ENCODE measurements around the gene ARL9.

ARL9 gene

DNA sequence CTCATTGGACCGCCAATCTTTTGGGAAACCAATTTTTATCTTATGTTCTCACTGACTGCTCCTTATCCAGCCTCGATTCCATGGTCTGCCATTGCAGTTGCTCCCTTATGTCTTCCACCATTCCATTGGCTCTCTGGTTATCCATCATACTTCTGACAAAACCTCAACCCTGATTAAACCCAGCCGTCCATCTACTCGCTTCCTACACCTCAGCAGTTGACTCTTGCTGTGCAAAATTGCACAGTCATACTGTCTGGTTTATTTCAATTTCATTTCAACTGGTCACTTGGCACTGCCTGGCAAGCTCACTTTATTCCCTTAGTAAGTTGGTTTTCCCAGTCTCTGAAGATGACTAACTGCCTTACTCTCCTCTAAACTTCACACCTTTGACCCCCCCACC is 26.2 kb downstream of the ARL9 start:
- no peak for DNase-seq

DNA sequence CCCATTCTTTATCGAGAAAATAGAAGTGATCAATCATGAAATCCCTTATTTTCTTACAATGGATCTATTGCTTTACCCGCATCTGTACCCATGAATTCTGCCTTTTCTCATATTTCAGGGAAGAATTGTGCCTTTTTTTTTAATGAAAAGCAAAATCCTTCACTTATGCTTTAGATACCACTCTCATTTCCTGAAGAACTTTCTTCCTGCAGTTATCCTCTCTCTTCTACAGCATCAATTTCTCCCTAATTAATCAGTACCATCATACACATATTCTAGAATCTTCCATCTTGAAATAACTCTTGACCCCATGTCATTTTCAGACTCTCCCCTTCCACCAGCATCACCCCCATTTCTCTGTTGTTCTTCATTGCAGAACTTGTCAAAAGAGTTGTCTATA is 26.6 kb downstream of the ARL9 start:
- DNase-seq, result no peak

DNA sequence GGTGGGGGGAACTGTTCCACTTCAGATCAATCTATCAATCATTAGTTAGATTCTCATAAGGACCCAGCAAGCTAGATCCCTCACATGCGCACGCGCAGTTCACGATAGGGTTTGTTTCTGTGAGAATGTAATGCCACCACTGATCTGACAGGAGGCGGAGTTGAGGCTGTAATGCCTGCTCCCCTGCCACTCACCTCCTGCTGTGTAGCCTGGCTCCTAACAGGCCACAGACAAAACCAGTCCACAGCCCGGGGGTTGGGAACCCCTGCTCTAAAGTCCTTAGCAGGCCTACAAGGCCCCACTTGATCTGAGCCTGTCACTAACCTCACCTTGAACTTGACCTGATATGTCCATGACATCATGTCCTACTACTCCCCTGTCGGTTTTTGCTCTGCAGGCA is 30.3 kb downstream of the ARL9 start:
- DNase-seq, result no peak

DNA sequence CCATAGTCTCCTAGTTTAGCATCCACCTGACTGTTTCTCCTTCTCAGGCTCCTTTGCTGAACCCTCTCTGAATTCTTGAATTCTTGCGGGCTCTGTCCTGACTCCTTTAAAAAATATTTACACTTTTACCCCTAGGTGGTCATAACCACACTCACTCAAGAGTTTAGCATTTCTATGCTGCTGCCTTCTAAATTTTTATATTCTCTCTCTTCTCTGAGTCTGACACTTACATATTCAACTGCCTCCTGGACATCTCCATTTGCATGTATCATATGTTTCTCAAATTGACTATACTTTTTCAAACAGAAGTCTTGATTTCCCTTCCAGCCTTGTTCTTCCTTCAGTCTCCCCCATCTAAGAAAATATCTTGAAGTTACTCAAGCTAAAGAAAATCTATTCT is 31.6 kb downstream of the ARL9 start:
- no peak for DNase-seq

DNA sequence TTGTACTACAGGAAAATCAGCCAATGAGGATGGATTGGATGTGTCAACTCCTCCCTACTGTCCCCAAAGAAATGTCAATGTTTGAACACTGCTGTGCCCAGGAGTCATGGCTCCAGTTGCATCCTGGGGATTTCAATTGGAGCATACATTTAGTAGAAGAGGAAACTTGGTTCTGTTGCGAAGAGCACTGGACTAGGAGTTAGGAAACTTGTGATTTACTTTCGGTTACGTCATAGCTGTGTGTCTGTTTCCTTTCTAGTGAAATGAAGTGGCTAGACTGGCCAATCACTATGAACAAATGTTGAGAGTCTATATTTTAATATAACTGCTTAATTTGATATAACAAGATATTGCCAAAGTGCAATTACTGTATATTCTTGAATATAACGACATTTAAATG is 35.2 kb downstream of the ARL9 start:
- peak; percentile 49 to 72 for DNase-seq

DNA sequence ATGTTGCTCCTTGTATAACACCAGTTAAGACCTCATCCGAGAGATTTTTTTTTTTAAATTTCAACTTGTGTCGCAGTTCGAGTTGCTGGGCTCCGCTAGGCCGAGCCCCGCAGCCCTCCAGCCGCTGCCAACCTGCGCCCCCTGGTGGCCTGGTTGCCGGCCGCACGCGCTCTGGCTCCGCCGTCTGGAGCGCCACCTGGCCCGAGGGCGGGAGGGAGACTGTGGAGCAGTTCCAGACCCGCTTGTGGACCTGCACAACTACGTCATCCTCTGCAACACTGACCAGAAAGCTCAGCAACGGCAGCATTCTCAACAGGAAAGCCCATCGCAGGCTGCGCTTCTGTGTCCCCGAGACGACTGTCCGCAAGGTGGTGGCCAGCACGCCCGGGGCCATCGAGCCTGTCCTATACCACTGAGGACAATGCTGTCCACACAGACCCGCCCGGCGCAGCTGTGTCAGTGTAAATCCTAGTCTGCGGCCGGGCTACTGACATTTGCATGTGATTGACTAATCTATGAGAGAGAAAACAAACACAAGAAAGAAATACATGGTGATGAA is 39.1 kb downstream of the ARL9 start:
- peak; percentile 52 to 90 for DNase-seq

DNA sequence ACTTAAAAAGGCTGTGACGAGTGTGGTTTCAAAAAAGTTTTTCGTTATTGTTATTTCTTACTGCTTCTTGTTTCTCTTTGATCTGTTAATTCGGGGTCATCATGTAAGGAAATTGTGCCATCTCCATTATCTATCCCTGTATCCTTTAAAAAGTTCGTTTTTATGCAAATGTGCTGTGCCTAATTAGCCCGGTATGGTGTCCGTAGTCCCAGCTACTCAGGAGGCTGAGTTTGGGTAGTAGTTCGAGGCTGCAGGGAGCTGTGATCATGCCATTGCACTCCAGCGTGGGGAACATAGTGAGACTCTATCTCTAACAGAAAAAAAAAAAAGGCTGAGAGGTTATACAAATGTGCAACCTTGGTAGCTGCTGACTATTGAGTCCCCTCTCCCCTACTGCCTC is 45.1 kb downstream of the ARL9 start:
- no peak for DNase-seq

DNA sequence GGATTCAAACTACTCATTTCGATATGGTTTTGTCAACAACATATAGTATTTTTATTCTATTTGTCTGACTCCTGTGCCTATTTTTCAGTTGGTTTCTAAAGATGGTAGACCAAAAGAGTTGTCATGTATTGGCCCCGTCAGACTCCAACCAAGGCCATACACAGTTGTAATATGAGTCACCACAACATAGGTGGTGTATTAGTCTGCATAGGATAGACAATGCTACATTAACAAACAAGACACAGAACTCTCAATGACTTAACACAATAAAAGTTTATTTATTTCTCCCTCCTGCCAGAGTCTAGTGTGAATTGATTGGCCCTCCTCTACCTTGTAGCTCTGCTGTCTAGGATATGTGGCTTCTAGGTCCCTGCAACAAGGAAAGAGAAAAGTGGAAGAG is 45.9 kb downstream of the ARL9 start:
- no peak for DNase-seq

DNA sequence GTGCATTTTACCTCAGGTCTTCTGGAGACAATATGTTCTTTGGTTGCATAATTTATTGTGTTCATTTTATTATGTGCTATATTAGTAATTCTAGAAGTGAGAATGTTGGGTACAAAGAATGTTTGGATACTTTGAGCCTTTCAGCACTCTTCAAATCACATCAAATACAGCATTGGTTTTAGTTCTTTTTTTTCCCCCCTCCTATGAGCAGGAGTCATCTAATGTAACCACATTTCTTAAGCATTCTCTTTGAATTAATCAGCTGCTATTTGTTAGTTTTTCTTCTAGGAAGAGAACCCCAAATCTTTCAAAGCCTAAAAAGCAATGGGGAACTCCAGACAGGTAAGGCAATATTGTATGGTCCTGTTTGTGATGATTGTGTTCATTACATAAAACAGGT is 46.7 kb downstream of the ARL9 start:
- no peak for DNase-seq

DNA sequence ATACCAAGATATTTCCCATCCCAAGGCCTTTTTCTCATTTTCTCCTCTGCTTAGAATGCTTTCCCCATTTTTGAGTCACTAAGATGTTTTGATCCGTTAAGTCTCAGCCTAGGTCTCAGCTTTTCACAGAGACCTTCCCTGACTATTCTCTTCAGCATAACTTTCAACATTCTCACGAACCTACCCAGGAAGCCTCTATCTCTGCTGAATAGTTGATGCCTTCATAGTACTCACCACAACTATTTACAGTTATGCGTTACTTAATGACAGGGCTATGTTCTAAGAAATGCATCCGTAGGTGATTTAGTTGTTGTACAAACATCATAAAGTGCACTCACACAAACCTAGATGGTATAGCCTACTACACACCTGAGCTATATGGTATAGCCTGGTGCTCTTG is 64.5 kb downstream of the ARL9 start:
- no peak for DNase-seq
